ENCODE measurements around the gene TMEM14B. TPM values are rescaled to one million over a fixed set of nuclear protein-coding genes. Genes with fewer than 3 reads are reported as not detected.

The TMEM14B gene
- total RNA-seq, 1 experiment from 2014 or later = 115 TPM

- TF ChIP-seq EZH2phosphoT487 (IDR thresholded peaks at IDR 0.05; ENCODE audit: borderline replicate concordance, low read length) = no peak
- TF ChIP-seq CTCF (conservative IDR thresholded peaks at IDR 0.05; ENCODE audit: low read depth, low read length) = no peak
- TF ChIP-seq EZH2 (IDR thresholded peaks at IDR 0.05; ENCODE audit: low read length, unreplicated experiment) = no peak
- no peaks in the 10 kb centered on the region for H4K20me1 ChIP-seq (ENCODE audit: low read length)
- H3K4me3 ChIP-seq (ENCODE audit: low read length) = no peak overlapping the region
- H3K4me2 ChIP-seq (ENCODE audit: low read length) = no peak overlapping the region
- no peaks in the 10 kb centered on the region for H3K79me2 ChIP-seq (ENCODE audit: low read length)
- intact Hi-C loops (cut with micrococcal nuclease) = no loop called here
- H3F3A ChIP-seq (ENCODE audit: low read length, unreplicated experiment) = no peaks in the 10 kb centered on the region
- no peak overlapping the region for H2AFZ ChIP-seq (ENCODE audit: low read length)
- ATAC-seq (no peak), DNase-seq (no peak)
- no peak overlapping the region for H3K9ac ChIP-seq (ENCODE audit: low read length)
- CTCF ChIA-PET = no interaction called here
- no peak overlapping the region for H3K27ac ChIP-seq (ENCODE audit: low read length)
- no peaks in the 10 kb centered on the region for H3K27me3 ChIP-seq (ENCODE audit: low read length)
- no TSS peak for BruUV-seq (replicated peaks)
- no peaks in the 10 kb centered on the region for H3K9me3 ChIP-seq (ENCODE audit: low read length)
- POLR2A ChIA-PET (ENCODE audit: unreplicated experiment) = no interaction called here
- no peaks in the 10 kb centered on the region for H3K4me1 ChIP-seq (ENCODE audit: insufficient read depth, low read length)
- no peaks in the 10 kb centered on the region for H3K9me2 ChIP-seq (replicated peaks; ENCODE audit: low read length)
- no peaks in the 10 kb centered on the region for H3K36me3 ChIP-seq (ENCODE audit: low read depth, low read length)
Measured at GRCh38 chr6:10791673-10792072, 44.1 kb downstream of the TMEM14B start.

GRCh38 chr6:10792101-10792500 is 44.5 kb downstream of the TMEM14B start:
- H3K9ac ChIP-seq (ENCODE audit: low read length) = no peak overlapping the region
- DNase-seq (no peak), ATAC-seq (no peak)
- no peaks in the 10 kb centered on the region for H3K9me3 ChIP-seq (ENCODE audit: low read length)
- CTCF ChIA-PET = no interaction called here
- no peaks in the 10 kb centered on the region for H3K36me3 ChIP-seq (ENCODE audit: low read depth, low read length)
- BruUV-seq (replicated peaks) = no TSS peak
- no peak overlapping the region for H3K27ac ChIP-seq (ENCODE audit: low read length)
- no peaks in the 10 kb centered on the region for H3K4me1 ChIP-seq (ENCODE audit: insufficient read depth, low read length)
- no peaks in the 10 kb centered on the region for H3K79me2 ChIP-seq (ENCODE audit: low read length)
- H3K9me2 ChIP-seq (replicated peaks; ENCODE audit: low read length) = no peaks in the 10 kb centered on the region
- no peaks in the 10 kb centered on the region for H3K27me3 ChIP-seq (ENCODE audit: low read length)
- no peaks in the 10 kb centered on the region for H3F3A ChIP-seq (ENCODE audit: low read length, unreplicated experiment)
- H4K20me1 ChIP-seq (ENCODE audit: low read length) = no peaks in the 10 kb centered on the region
- POLR2A ChIA-PET (ENCODE audit: unreplicated experiment) = no interaction called here
- TF ChIP-seq CTCF (conservative IDR thresholded peaks at IDR 0.05; ENCODE audit: low read depth, low read length) (no peak), EZH2 (IDR thresholded peaks at IDR 0.05; ENCODE audit: low read length, unreplicated experiment) (no peak), EZH2phosphoT487 (IDR thresholded peaks at IDR 0.05; ENCODE audit: borderline replicate concordance, low read length) (no peak)
- H2AFZ ChIP-seq (ENCODE audit: low read length) = no peak overlapping the region
- intact Hi-C loops (cut with micrococcal nuclease) = no loop called here
- H3K4me2 ChIP-seq (ENCODE audit: low read length) = no peak overlapping the region
- no peak overlapping the region for H3K4me3 ChIP-seq (ENCODE audit: low read length)

DNA sequence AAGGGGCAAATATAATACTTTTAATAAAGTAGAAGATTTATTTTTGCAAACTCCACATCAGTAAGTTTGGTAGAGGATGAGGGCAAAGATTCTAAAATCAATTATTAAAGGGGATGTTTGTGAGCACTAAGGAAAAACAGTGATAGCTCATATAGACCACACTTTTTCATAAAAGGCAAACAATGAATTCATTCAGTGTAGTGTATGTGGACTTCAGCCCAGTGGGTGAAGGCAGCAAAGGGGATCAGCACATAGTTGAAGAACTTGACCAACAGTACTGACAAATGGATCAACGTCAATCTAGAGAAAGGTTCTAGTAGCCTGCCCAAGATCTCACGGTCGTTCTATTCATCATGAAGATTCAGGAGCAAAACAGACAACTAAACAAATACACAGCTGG is 45.4 kb downstream of the TMEM14B start:
- ChIA-PET CTCF (interaction anchor here (0.7 kb wide), 1 partner anchor 281 kb away, joined by 3 read pairs; no protein-coding TSS in a partner anchor), POLR2A (ENCODE audit: unreplicated experiment) (no interaction called here)
- no peaks in the 10 kb centered on the region for H3K36me3 ChIP-seq (ENCODE audit: low read depth, low read length)
- no peaks in the 10 kb centered on the region for H4K20me1 ChIP-seq (ENCODE audit: low read length)
- no peak overlapping the region for H3K9ac ChIP-seq (ENCODE audit: low read length)
- no peak overlapping the region for H3K4me3 ChIP-seq (ENCODE audit: low read length)
- DNase-seq = no peak
- ATAC-seq = no peak
- TF ChIP-seq EZH2 (IDR thresholded peaks at IDR 0.05; ENCODE audit: low read length, unreplicated experiment) (no peak), CTCF (conservative IDR thresholded peaks at IDR 0.05; ENCODE audit: low read depth, low read length) (no peak), EZH2phosphoT487 (IDR thresholded peaks at IDR 0.05; ENCODE audit: borderline replicate concordance, low read length) (no peak)
- H3K27ac ChIP-seq (ENCODE audit: low read length) = no peak overlapping the region
- no TSS peak for BruUV-seq (replicated peaks)
- H3K79me2 ChIP-seq (ENCODE audit: low read length) = no peaks in the 10 kb centered on the region
- no peaks in the 10 kb centered on the region for H3F3A ChIP-seq (ENCODE audit: low read length, unreplicated experiment)
- no peaks in the 10 kb centered on the region for H3K9me2 ChIP-seq (replicated peaks; ENCODE audit: low read length)
- no peak overlapping the region for H3K4me2 ChIP-seq (ENCODE audit: low read length)
- no peaks in the 10 kb centered on the region for H3K9me3 ChIP-seq (ENCODE audit: low read length)
- H3K4me1 ChIP-seq (ENCODE audit: insufficient read depth, low read length) = no peaks in the 10 kb centered on the region
- intact Hi-C loops (cut with micrococcal nuclease) = no loop called here
- H2AFZ ChIP-seq (ENCODE audit: low read length) = no peak overlapping the region
- no peaks in the 10 kb centered on the region for H3K27me3 ChIP-seq (ENCODE audit: low read length)
